ENCODE results near the gene DND1. TPM values are rescaled to one million over a fixed set of nuclear protein-coding genes. Genes with fewer than 3 reads are reported as not detected.
"Not testable (repeated sequence)": the region's sequence is repeated elsewhere in the genome, so short reads cannot be mapped to it uniquely, and the experiment has no call there.

DND1 gene
- total and polyA plus RNA-seq, 2 experiments from 2014 or later: 0.85 to 1.3 TPM

DNA sequence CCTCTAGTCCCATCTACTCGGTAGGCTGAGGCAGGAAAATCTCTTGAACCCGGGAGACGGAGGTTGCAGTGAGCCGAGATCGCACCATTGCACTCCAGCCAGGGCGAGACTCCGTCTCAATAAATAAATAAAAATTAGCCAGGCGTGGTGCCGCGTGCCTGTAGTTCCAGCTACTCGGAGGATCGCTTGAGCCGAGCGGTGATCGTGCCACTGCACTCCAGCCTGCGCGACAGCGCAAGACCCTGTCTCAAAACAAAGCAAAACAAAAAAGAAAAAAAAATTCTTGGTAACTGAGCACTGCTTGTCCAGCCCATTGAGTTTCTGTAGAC lies 9.4 kb downstream of the DND1 start:
- TF ChIP-seq EZH2 (IDR thresholded peaks at IDR 0.05; ENCODE audit: borderline replicate concordance) (no peak), EZH2phosphoT487 (IDR thresholded peaks at IDR 0.05; ENCODE audit: low read depth, severe bottlenecking, unreplicated experiment) (no peak)
- TF ChIP-seq, protein P1, sequence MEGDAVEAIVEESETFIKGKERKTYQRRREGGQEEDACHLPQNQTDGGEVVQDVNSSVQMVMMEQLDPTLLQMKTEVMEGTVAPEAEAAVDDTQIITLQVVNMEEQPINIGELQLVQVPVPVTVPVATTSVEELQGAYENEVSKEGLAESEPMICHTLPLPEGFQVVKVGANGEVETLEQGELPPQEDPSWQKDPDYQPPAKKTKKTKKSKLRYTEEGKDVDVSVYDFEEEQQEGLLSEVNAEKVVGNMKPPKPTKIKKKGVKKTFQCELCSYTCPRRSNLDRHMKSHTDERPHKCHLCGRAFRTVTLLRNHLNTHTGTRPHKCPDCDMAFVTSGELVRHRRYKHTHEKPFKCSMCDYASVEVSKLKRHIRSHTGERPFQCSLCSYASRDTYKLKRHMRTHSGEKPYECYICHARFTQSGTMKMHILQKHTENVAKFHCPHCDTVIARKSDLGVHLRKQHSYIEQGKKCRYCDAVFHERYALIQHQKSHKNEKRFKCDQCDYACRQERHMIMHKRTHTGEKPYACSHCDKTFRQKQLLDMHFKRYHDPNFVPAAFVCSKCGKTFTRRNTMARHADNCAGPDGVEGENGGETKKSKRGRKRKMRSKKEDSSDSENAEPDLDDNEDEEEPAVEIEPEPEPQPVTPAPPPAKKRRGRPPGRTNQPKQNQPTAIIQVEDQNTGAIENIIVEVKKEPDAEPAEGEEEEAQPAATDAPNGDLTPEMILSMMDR (IDR thresholded peaks at IDR 0.05; ENCODE audit: poor library complexity): no peak
- H3K9me2 ChIP-seq (replicated peaks; ENCODE audit: insufficient read depth): no peaks in the 10 kb centered on the region
- H3K27ac ChIP-seq: peak overlapping the region; percentile 92
- H3K9me3 ChIP-seq (ENCODE audit: low read depth): no peaks in the 10 kb centered on the region
- H3K4me2 ChIP-seq: peak overlapping the region; percentile 97
- peak overlapping the region; percentile 95 for H3K4me3 ChIP-seq
- WGBS (ENCODE audit: low lambda C conversion rate, missing lambda C conversion rate): 26% methylated on average over 18 of the region's 18 CpGs
- H3K79me2 ChIP-seq: peaks cover 29% of the 10 kb centered on the region
- H4K20me1 ChIP-seq (ENCODE audit: insufficient read depth, poor library complexity, severe bottlenecking): no peaks in the 10 kb centered on the region
- DNase-seq (ENCODE audit: low spot score): no peak
- H3K36me3 ChIP-seq (replicated peaks; ENCODE audit: insufficient read depth, low read depth): no peaks in the 10 kb centered on the region
- H3K27me3 ChIP-seq: no peaks in the 10 kb centered on the region
- peak overlapping the region; percentile 90 for H2AFZ ChIP-seq
- H3K4me1 ChIP-seq (ENCODE audit: insufficient read depth): peaks cover 15% of the 10 kb centered on the region

DNA sequence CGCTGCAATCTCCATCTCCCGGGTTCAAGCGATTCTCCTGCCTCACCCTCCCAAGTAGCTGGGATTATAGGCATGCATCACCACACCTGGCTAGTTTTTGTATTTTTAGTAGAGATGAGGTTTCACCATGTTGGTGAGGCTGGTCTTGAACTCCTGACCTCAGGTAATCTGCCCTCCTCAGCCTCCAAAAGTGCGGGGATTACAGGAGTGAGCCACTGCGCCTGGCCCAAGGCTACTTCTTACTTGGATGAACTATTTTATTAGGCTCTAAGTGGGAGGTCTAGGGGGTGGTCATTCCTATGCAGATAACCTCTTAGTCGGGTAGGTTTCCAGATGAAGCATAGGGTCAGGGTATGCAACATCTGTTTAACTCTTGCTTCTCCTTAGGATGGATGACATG lies 13.0 kb downstream of the DND1 start:
- 82% methylated on average over 6 of the region's 6 CpGs for WGBS (ENCODE audit: low lambda C conversion rate, missing lambda C conversion rate)
- not testable (repeated sequence) for H3K27me3 ChIP-seq, H2AFZ ChIP-seq

DNA sequence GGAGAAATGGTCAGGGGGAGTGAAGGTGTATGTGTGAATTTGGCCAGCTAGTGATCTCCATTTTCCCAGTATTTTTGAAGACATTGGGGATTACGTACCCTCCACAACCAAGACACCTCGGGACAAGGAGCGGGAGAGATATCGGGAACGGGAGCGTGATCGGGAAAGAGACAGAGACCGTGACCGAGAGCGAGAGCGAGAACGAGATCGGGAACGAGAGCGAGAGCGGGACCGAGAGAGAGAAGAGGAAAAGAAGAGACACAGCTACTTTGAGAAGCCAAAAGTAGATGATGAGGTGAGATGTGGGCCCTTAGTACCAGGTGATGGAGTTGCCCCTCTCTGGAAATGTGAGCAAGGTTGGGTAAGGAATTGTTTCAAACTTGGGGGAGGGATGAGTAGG lies 14.5 kb downstream of the DND1 start:
- H3K27ac ChIP-seq: no peak overlapping the region
- H3K79me2 ChIP-seq: no peaks in the 10 kb centered on the region
- no peak for TF ChIP-seq EZH2 (IDR thresholded peaks at IDR 0.05; ENCODE audit: borderline replicate concordance)
- no peak for TF ChIP-seq EZH2phosphoT487 (IDR thresholded peaks at IDR 0.05; ENCODE audit: low read depth, severe bottlenecking, unreplicated experiment)
- TF ChIP-seq, protein P1 (IDR thresholded peaks at IDR 0.05; ENCODE audit: poor library complexity): no peak
- H3K27me3 ChIP-seq: no peaks in the 10 kb centered on the region
- H3K4me2 ChIP-seq: no peak overlapping the region
- peaks cover 4% of the 10 kb centered on the region for H3K4me1 ChIP-seq (ENCODE audit: insufficient read depth)
- H3K9me3 ChIP-seq (ENCODE audit: low read depth): no peaks in the 10 kb centered on the region
- no peaks in the 10 kb centered on the region for H3K9me2 ChIP-seq (replicated peaks; ENCODE audit: insufficient read depth)
- no peak overlapping the region for H2AFZ ChIP-seq
- no peak overlapping the region for H3K4me3 ChIP-seq
- no peak for DNase-seq (ENCODE audit: low spot score)
- H4K20me1 ChIP-seq (ENCODE audit: insufficient read depth, poor library complexity, severe bottlenecking): no peaks in the 10 kb centered on the region
- over 99% methylated on average over 17 of the region's 17 CpGs for WGBS (ENCODE audit: low lambda C conversion rate, missing lambda C conversion rate)
- no peaks in the 10 kb centered on the region for H3K36me3 ChIP-seq (replicated peaks; ENCODE audit: insufficient read depth, low read depth)

More for the DNA sequence above, 13.0 kb downstream of the DND1 start:
- H3K4me2 ChIP-seq; DNase-seq (ENCODE audit: low spot score); H3K9me2 ChIP-seq (replicated peaks; ENCODE audit: insufficient read depth); H3K27ac ChIP-seq; H3K4me1 ChIP-seq (ENCODE audit: insufficient read depth); H3K4me3 ChIP-seq; H3K9me3 ChIP-seq (ENCODE audit: low read depth); H4K20me1 ChIP-seq (ENCODE audit: insufficient read depth, poor library complexity, severe bottlenecking); H3K79me2 ChIP-seq; H3K36me3 ChIP-seq (replicated peaks; ENCODE audit: insufficient read depth, low read depth): not testable (repeated sequence)

DNA sequence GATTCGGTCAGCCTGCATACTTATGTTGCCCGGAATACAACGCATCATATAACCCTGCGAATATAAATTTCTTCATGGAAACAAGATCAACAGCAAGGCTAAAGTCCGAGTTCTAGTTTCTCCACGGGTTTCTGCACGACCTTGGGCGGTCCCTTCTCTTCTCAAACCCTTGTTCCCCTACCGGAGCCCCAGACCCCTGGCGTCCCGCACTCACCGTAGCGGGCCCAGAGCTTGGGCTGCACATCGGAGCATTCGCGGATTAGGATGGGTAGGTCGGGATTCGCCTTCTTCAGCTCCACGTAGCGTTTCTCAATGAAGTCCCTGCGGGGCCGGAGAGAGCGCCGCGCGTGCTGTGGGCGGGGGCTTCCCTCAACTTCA lies 26.3 kb downstream of the DND1 start:
- Histone ChIP-seq H3K27ac (peak overlapping the region; percentile 69), H2AFZ (peak overlapping the region; percentile 72), H3K4me1 (ENCODE audit: insufficient read depth) (peaks cover 3% of the 10 kb centered on the region), H3K4me2 (peak overlapping the region; percentile 96), H3K36me3 (replicated peaks; ENCODE audit: insufficient read depth, low read depth) (no peaks in the 10 kb centered on the region), H3K79me2 (peaks cover 48% of the 10 kb centered on the region), H3K9me3 (ENCODE audit: low read depth) (no peaks in the 10 kb centered on the region), H3K4me3 (peak overlapping the region; percentile 48), H3K9me2 (replicated peaks; ENCODE audit: insufficient read depth) (no peaks in the 10 kb centered on the region), H4K20me1 (ENCODE audit: insufficient read depth, poor library complexity, severe bottlenecking) (no peaks in the 10 kb centered on the region), H3K27me3 (no peaks in the 10 kb centered on the region)
- 2% methylated on average over 27 of the region's 27 CpGs for WGBS (ENCODE audit: low lambda C conversion rate, missing lambda C conversion rate)
- DNase-seq (ENCODE audit: low spot score): peak; percentile 13
- no peak for TF ChIP-seq EZH2phosphoT487 (IDR thresholded peaks at IDR 0.05; ENCODE audit: low read depth, severe bottlenecking, unreplicated experiment)
- TF ChIP-seq EZH2 (IDR thresholded peaks at IDR 0.05; ENCODE audit: borderline replicate concordance): no peak
- TF ChIP-seq, protein P1 (IDR thresholded peaks at IDR 0.05; ENCODE audit: poor library complexity): no peak
